GM18502 (cell line): ENCODE data around the gene BSN.

Experiments used
- ATAC-seq: cut with Tn5 transposase; IDR thresholded peaks from one replicate; pipeline ENCODE4 v1.9.1; 2021; ENCODE audit warnings: mild to moderate bottlenecking; ENCODE audit not compliant: unreplicated experiment, poor library complexity

BSN gene

GRCh38 chr3:49652218-49652902 is 98.1 kb downstream of the BSN start:
- ATAC-seq, result no peak

DNA sequence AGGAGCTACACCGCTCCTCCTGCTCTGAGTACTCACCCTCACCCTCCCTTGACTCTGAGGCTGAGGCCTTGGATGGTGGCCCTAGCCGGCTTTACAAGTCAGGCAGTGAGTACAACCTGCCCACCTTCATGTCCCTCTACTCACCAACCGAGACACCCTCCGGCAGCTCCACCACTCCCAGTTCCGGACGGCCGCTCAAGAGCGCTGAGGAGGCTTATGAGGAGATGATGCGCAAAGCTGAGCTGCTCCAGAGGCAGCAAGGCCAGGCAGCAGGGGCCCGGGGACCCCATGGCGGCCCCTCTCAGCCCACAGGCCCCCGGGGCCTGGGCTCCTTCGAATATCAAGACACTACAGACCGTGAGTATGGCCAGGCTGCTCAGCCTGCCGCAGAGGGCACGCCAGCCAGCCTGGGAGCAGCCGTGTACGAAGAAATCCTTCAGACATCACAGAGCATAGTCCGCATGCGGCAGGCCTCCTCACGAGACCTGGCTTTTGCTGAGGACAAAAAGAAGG is 98.7 kb downstream of the BSN start:
- ATAC-seq, result no peak

- ATAC-seq, result no peak
Observed at GRCh38 chr3:49653621-49654020, 99.3 kb downstream of the BSN start.

GRCh38 chr3:49654176-49654825 is 100.0 kb downstream of the BSN start:
- no peak for ATAC-seq

DNA sequence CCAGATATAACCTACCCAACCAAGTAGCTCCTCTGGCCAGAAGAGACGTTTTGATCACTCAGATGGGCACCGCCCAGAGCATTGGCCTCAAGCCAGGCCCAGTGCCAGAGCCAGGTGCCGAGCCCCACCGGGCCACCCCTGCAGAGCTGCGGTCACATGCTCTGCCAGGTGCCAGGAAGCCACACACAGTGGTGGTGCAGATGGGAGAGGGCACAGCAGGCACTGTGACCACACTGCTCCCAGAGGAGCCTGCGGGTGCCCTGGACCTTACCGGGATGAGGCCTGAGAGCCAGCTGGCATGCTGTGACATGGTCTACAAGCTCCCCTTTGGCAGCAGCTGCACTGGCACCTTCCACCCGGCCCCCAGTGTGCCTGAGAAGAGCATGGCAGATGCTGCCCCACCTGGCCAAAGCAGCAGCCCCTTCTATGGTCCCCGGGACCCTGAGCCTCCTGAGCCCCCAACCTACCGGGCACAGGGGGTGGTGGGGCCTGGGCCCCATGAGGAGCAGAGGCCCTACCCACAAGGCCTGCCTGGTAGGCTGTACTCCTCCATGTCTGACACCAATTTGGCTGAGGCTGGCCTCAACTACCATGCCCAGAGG is 100.8 kb downstream of the BSN start:
- no peak for ATAC-seq

GRCh38 chr3:49655731-49656285 is 101.5 kb downstream of the BSN start:
- no peak for ATAC-seq

DNA sequence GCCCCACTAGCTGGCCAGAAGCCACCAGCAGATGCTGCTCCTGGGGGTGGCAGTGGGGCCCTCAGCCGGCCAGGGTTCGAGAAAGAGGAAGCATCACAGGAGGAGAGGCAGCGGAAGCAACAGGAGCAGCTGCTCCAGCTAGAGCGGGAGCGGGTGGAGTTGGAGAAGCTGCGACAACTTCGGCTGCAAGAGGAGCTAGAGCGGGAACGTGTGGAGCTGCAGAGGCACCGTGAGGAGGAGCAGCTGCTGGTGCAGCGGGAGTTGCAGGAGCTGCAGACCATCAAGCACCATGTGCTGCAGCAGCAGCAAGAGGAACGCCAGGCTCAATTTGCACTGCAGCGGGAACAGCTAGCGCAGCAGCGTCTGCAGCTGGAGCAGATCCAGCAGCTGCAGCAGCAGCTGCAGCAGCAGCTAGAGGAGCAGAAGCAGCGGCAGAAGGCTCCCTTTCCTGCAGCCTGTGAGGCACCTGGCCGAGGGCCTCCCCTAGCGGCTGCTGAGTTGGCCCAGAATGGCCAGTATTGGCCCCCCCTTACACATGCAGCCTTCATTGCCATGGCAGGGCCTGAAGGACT is 102.3 kb downstream of the BSN start:
- ATAC-seq, result no peak

- ATAC-seq, result no peak
Observed at GRCh38 chr3:49657208-49657915, 103.1 kb downstream of the BSN start.

DNA sequence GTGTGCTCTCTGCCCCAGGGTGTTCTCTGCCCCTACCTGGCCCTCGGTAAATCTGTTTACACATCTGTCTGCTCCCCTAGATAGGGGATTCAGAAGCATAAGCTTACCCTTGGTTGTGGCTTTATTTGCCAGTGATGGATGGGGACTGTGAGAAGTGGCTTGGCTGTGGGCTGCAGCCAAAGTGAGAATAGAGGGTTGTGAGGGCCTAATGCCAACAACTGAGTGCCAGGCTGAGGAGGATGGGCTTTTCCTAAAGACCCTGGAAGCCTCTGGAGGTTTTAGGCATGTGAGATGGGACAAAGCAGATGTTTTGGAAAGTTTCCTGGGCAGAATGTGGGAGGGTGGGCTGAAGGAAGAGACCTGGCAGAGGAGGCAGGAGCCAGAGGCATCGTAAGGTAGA is 104.4 kb downstream of the BSN start:
- no peak for ATAC-seq

GRCh38 chr3:49659756-49660155 is 105.5 kb downstream of the BSN start:
- no peak for ATAC-seq

- ATAC-seq, result no peak
Observed at GRCh38 chr3:49661281-49661680, 107.0 kb downstream of the BSN start.

DNA sequence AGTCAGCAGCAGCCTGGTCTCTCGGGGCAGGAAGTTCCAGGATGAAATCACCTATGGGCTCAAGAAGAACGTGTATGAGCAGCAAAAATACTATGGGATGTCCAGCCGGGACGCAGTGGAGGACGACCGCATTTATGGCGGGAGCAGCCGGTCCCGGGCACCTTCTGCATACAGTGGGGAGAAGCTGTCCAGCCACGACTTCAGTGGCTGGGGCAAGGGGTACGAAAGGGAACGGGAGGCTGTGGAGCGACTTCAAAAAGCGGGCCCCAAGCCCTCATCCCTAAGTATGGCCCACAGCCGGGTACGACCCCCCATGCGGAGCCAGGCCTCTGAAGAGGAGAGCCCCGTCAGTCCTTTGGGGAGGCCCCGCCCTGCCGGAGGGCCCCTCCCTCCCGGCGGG is 107.7 kb downstream of the BSN start:
- ATAC-seq, result no peak

DNA sequence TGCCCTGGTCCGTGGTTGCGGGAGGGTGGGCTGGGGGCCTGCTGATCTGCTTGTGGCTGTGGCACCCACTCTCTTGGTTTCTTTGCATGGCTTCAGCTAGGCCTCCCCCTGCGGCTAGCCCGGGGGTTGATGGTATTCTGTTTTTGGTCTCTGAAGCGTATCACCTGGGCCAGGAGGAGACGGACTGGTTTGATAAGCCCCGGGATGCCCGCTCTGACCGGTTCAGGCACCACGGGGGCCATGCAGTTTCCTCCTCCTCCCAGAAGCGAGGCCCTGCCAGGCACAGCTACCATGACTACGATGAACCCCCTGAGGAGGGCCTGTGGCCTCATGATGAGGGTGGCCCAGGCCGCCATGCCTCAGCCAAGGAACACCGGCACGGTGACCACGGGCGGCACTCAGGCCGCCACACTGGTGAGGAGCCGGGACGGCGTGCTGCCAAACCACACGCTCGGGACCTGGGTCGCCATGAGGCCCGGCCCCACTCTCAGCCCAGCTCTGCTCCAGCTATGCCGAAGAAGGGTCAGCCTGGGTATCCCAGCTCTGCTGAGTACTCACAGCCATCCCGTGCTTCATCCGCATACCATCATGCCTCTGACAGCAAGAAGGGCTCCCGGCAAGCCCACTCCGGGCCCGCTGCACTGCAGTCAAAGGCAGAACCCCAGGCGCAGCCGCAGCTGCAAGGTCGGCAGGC is 108.6 kb downstream of the BSN start:
- no peak for ATAC-seq

- ATAC-seq, result no peak
Observed at GRCh38 chr3:49663831-49664230, 109.6 kb downstream of the BSN start.

DNA sequence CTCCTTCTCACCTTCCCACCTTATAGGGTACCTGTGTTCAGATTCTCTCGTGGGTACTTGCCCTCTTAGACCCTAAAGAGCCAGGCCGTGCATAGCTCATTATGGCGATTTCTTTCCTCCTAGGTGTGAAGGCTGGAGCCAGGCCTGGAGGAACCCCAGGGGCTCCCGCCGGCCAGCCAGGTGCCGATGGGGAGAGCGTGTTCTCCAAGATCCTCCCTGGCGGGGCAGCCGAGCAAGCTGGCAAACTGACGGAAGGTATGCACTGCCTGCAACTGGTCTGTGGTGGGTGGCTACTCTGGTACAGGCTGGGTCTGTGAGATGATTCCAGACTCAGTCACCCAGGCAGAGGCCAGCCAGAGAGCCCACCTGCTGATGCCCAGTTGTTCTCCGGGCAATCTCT is 110.0 kb downstream of the BSN start:
- no peak for ATAC-seq

GRCh38 chr3:49665822-49666519 is 111.7 kb downstream of the BSN start:
- no peak for ATAC-seq

DNA sequence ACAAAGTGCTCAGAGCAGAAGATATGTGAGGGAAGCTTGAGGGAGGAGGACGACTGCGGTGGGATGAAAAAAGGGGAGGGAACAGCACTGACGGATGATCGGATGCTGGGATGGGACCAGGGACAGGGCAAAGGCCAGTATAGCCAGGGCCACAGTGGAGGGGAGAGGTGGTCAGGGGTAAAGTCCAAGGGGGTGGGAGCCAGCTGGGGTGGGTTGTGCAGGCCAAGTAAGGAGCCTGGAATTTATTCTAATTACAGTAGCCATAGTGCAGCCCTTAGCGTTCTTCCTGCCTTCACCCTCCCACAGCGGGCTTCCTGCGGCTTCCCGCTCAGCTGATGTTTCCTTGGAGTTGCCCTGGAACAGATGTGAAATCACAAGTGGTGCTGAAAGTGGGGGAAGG is 112.3 kb downstream of the BSN start:
- no peak for ATAC-seq

DNA sequence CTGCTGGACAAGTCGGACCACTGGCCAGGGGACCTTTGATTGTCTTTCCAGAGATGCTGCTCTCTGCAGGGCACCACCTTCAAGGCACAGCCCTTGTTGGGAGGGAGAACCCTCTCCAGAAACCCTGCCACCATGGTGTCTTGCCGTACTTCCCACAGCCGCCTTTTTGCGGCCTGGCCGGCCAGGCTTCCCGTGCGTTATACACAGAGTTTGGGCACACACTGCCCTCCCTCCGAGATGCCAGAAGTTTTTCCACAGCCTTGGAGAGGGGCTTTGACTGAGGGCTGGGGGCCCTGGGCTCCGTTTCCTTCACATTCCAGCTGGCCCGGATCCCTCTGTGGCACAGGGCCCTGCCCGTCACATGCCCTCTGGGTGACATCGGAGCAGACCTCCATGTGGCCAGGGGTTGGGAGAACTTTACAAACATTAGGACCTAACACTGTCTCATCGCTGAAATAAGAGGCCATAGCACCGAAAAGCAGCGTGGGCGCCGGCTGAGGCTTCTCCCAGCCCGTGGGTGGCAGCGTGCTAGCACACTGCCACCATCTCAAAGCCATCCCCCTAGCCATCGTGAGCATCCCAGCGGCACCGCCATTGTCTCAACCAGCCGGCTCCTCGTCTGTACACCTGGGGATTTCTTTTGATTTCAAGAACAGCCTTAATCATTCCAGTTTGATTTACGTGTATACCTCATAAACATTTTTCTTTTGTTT is 113.6 kb downstream of the BSN start:
- ATAC-seq, result no peak

GRCh38 chr3:49668414-49668797 is 114.1 kb downstream of the BSN start:
- ATAC-seq, result no peak
